ENCODE data around the gene SLC1A7.

The SLC1A7 gene

GRCh38 chr1:53153752-53154151, 11.3 kb upstream of the SLC1A7 start:
- H3K27me3 ChIP-seq (ENCODE audit: insufficient read depth, low read length): no peaks in the 10 kb centered on the region
- H3K9ac ChIP-seq (ENCODE audit: low read length): no peak overlapping the region
- no peaks in the 10 kb centered on the region for H3F3A ChIP-seq (ENCODE audit: insufficient read depth, low read length)
- no peaks in the 10 kb centered on the region for H3K36me3 ChIP-seq (ENCODE audit: insufficient read depth, low read length)
- H4K20me1 ChIP-seq (ENCODE audit: insufficient read depth, low read length): no peaks in the 10 kb centered on the region
- TF ChIP-seq EZH2 (IDR thresholded peaks at IDR 0.05; ENCODE audit: borderline replicate concordance, low read length): no peak
- no peak for TF ChIP-seq CTCF (IDR thresholded peaks at IDR 0.05; ENCODE audit: low read length)
- no peak overlapping the region for H3K4me2 ChIP-seq (ENCODE audit: low read length)
- no peaks in the 10 kb centered on the region for H3K4me1 ChIP-seq (ENCODE audit: insufficient read depth, low read length, severe bottlenecking)
- H3K79me2 ChIP-seq (ENCODE audit: insufficient read depth, low read length): no peaks in the 10 kb centered on the region
- no peak overlapping the region for H2AFZ ChIP-seq (ENCODE audit: low read length)
- no peak overlapping the region for H3K4me3 ChIP-seq (ENCODE audit: low read depth, low read length, poor library complexity, severe bottlenecking)
- H3K27ac ChIP-seq (ENCODE audit: low read depth, low read length, poor library complexity, severe bottlenecking): no peak overlapping the region
- no peaks in the 10 kb centered on the region for H3K9me3 ChIP-seq (ENCODE audit: low read length)
- no peaks in the 10 kb centered on the region for H3K9me2 ChIP-seq (ENCODE audit: low read depth, low read length)

- no peak overlapping the region for H2AFZ ChIP-seq (ENCODE audit: low read length)
- H3K27me3 ChIP-seq (ENCODE audit: insufficient read depth, low read length): no peaks in the 10 kb centered on the region
Observed at GRCh38 chr1:53148123-53148522, 5.7 kb upstream of the SLC1A7 start.

GRCh38 chr1:53147174-53147573, 4.7 kb upstream of the SLC1A7 start:
- H3K36me3 ChIP-seq (ENCODE audit: insufficient read depth, low read length): no peaks in the 10 kb centered on the region
- H3K79me2 ChIP-seq (ENCODE audit: insufficient read depth, low read length): no peaks in the 10 kb centered on the region
- H3K4me2 ChIP-seq (ENCODE audit: low read length): no peak overlapping the region
- no peak overlapping the region for H2AFZ ChIP-seq (ENCODE audit: low read length)
- H3F3A ChIP-seq (ENCODE audit: insufficient read depth, low read length): no peaks in the 10 kb centered on the region
- TF ChIP-seq EZH2 (IDR thresholded peaks at IDR 0.05; ENCODE audit: borderline replicate concordance, low read length) (no peak), CTCF (IDR thresholded peaks at IDR 0.05; ENCODE audit: low read length) (no peak)
- H3K4me3 ChIP-seq (ENCODE audit: low read depth, low read length, poor library complexity, severe bottlenecking): no peak overlapping the region
- H3K4me1 ChIP-seq (ENCODE audit: insufficient read depth, low read length, severe bottlenecking): peaks cover 7% of the 10 kb centered on the region
- no peaks in the 10 kb centered on the region for H3K9me2 ChIP-seq (ENCODE audit: low read depth, low read length)
- no peak overlapping the region for H3K9ac ChIP-seq (ENCODE audit: low read length)
- H4K20me1 ChIP-seq (ENCODE audit: insufficient read depth, low read length): no peaks in the 10 kb centered on the region
- H3K9me3 ChIP-seq (ENCODE audit: low read length): no peaks in the 10 kb centered on the region
- no peak overlapping the region for H3K27ac ChIP-seq (ENCODE audit: low read depth, low read length, poor library complexity, severe bottlenecking)
- H3K27me3 ChIP-seq (ENCODE audit: insufficient read depth, low read length): no peaks in the 10 kb centered on the region

More at GRCh38 chr1:53148123-53148522, 5.7 kb upstream of the SLC1A7 start:
- Histone ChIP-seq H3F3A (ENCODE audit: insufficient read depth, low read length) (no peaks in the 10 kb centered on the region), H3K4me2 (ENCODE audit: low read length) (no peak overlapping the region), H3K9me3 (ENCODE audit: low read length) (no peaks in the 10 kb centered on the region), H3K9ac (ENCODE audit: low read length) (no peak overlapping the region), H3K27ac (ENCODE audit: low read depth, low read length, poor library complexity, severe bottlenecking) (no peak overlapping the region), H3K36me3 (ENCODE audit: insufficient read depth, low read length) (no peaks in the 10 kb centered on the region), H4K20me1 (ENCODE audit: insufficient read depth, low read length) (no peaks in the 10 kb centered on the region), H3K4me1 (ENCODE audit: insufficient read depth, low read length, severe bottlenecking) (peaks cover 7% of the 10 kb centered on the region), H3K9me2 (ENCODE audit: low read depth, low read length) (no peaks in the 10 kb centered on the region), H3K4me3 (ENCODE audit: low read depth, low read length, poor library complexity, severe bottlenecking) (no peak overlapping the region), H3K79me2 (ENCODE audit: insufficient read depth, low read length) (no peaks in the 10 kb centered on the region)
- TF ChIP-seq EZH2 (IDR thresholded peaks at IDR 0.05; ENCODE audit: borderline replicate concordance, low read length): no peak
- no peak for TF ChIP-seq CTCF (IDR thresholded peaks at IDR 0.05; ENCODE audit: low read length)

Measured in OCI-LY1 (cell line).